ENCODE measurements around the gene MMS19.
"Not testable (repeated sequence)": the region's sequence is repeated elsewhere in the genome, so short reads cannot be mapped to it uniquely, and the experiment has no call there.

MMS19 gene

GRCh38 chr10:97427571-97428179 is 70.5 kb downstream of the MMS19 start:
- no peak for DNase-seq (ENCODE audit: low read depth in 2 of 2)

DNA sequence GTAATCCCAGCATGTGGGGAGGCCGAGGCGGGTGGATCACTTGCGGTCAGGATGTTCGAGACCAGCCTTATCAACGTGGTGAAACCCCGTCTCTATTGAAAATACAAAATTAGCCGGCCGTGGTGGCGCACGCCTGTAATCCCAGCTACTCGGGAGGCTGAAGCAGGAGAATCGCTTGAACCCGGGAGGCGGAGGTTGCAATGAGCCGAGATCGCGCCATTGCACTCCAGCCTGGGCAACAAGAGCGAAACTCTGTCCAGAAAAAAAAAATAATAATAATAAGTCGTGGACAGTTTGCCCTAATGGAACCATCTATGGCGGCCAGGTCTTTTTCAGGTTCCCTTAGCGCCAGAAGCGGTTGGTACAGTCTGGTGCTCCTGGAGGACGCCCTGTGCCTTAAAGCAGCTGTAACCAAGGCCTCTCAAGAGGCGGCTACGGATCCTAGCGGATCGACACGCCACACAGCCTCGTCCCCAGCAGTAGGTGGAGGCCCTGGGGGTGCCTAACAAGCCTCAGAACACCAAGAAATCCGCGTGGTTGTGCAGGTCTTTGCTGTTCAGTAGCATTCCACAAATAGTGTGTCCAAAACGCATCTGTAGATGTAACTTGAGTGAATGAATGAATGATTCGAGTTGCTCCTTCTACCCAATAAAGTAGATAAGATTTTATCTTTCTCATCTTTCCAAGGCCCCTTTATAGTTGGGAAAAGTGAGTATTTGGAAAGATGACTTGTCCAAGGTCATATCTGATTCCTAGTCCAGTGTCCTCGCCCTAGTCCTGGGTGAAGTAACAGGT is 71.2 kb downstream of the MMS19 start:
- DNase-seq (ENCODE audit: low read depth in 2 of 2): no peak

- DNase-seq (ENCODE audit: low read depth in 2 of 2): peak; percentile 91 to 93
Observed at GRCh38 chr10:97425964-97426775, 72.1 kb downstream of the MMS19 start, which contains the start of gene PGAM1. Gene PGAM1 (plus strand): TSS chr10:97426191. CDS start chr10:97426308, 117 bp downstream.

GRCh38 chr10:97423757-97424098 is 74.5 kb downstream of the MMS19 start:
- DNase-seq (ENCODE audit: low read depth in 2 of 2): not testable (repeated sequence)

DNA sequence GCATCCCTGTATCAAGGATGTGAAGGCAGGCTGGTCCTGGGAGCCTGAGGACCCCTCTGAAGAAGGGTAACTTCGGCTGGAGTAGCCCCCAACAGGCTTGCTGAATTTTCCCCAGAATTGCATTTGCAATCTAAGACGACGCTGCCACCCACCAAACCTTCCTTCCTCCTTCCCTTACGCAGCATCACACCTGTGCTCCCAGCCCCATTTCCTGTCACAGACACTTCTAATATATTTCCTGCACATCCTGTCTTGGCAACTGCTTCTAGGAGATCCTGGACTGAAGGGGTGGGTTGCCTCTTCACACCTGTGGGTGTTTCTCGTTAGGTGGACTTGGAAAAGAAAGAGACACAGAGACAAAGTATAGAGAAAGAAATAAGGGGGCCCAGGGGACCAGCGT is 81.7 kb downstream of the MMS19 start:
- DNase-seq (ENCODE audit: low read depth in 2 of 2): no peak

GRCh38 chr10:97412891-97413304 is 85.3 kb downstream of the MMS19 start:
- DNase-seq (ENCODE audit: low read depth in 2 of 2): no peak

GRCh38 chr10:97411406-97411805 is 86.8 kb downstream of the MMS19 start:
- DNase-seq (ENCODE audit: low read depth in 2 of 2): no peak

DNA sequence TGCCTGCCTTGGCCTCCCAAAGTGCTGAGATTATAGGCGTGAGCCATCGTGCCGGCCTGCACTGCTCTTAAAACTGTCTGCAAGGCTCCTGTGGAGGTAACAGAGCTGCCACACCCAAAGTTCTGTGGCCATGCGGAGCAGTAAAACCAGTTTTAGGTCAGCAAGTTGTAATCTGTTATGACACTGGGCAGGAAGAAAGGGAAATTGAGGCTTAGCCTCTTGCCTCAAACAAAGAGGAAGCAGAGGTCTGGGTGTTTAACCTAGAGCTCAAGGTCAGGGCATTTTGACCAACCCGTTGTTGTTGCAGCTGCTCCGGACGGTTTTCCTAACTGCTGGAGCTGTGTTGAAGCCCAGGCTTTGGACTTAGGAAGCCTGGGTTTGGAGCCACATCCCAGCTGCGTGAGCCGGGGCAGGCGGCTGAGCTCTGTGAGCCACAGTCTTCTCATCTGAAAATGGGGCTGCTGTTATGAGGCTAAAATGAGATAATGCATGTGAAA is 89.7 kb downstream of the MMS19 start:
- DNase-seq (ENCODE audit: low read depth in 2 of 2): no peak

Measured in fibroblast of skin of left quadriceps (primary cell).